ENCODE measurements around the gene MN1.

Gene MN1

DNA sequence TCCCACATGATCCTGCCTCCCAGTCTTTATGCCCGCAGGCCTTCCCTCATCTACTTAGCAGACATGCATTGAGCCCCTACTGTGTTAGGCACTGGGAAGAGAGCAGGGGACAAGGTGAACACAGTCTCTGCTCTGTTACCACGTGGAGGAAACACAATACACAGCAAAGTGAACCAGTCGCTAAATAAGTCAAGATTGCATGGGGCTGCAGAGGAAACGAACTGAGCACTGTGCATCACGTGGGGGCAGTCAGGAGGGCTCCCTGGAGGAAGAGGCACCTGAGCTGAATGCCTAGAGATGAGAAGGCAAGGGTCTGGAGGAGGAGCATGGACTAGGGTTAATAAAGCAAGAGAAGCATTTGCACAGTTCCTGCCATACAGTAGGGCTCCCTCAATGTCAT lies 102.7 kb downstream of the MN1 start:
- H3K9ac ChIP-seq (ENCODE audit: low read length): no peak overlapping the region
- peaks cover 1% of the 10 kb centered on the region for H3K79me1 ChIP-seq (ENCODE audit: low read length)
- H3K4me1 ChIP-seq (ENCODE audit: control insufficient read depth, low read depth, low read length): no peaks in the 10 kb centered on the region
- no peak overlapping the region for H2AK5ac ChIP-seq (ENCODE audit: low read length)
- WGBS (ENCODE audit: extremely low coverage, insufficient coverage, low lambda C conversion rate): no CpG with 5 or more reads among the region's 5 CpGs
- no peak overlapping the region for H3K23ac ChIP-seq (ENCODE audit: low read length)
- no peak overlapping the region for H3K4me2 ChIP-seq (ENCODE audit: low read length)
- H4K5ac ChIP-seq (ENCODE audit: low read length): no peak overlapping the region
- H3K56ac ChIP-seq (ENCODE audit: low read length): no peak overlapping the region
- H3K27me3 ChIP-seq (ENCODE audit: insufficient read depth, low read length, poor library complexity): no peaks in the 10 kb centered on the region
- no peak overlapping the region for H2BK120ac ChIP-seq (ENCODE audit: low read depth, low read length)
- no peak overlapping the region for H2BK5ac ChIP-seq (ENCODE audit: low read length)
- no peaks in the 10 kb centered on the region for H3K36me3 ChIP-seq (ENCODE audit: control insufficient read depth, insufficient read depth, low read length)
- DNase-seq: no peak
- H3K4ac ChIP-seq (ENCODE audit: low read depth, low read length): no peak overlapping the region
- no peak overlapping the region for H4K8ac ChIP-seq (ENCODE audit: low read depth, low read length)
- no peaks in the 10 kb centered on the region for H3K79me2 ChIP-seq (ENCODE audit: control insufficient read depth, insufficient read depth, low read length)
- H2BK15ac ChIP-seq (replicated peaks; ENCODE audit: low read depth): no peak overlapping the region
- H3K4me3 ChIP-seq (ENCODE audit: low read length): no peak overlapping the region
- no peak overlapping the region for H3K18ac ChIP-seq (ENCODE audit: low read length)
- H3K27ac ChIP-seq (ENCODE audit: low read depth, low read length): no peak overlapping the region
